K562 (cell line): ENCODE results near the gene ZFAND2A. TPM values are rescaled to one million over a fixed set of nuclear protein-coding genes. Genes with fewer than 3 reads are reported as not detected.
A peak's percentile ranks its signal among the peaks of the same experiment; 100 is the strongest.
"Not testable (repeated sequence)": the region's sequence is repeated elsewhere in the genome, so short reads cannot be mapped to it uniquely, and the experiment has no call there.

Source experiments
- ATAC-seq: fragments of 200-7000 bp; cut with Tn5 transposase; 3 replicates; pipeline ENCODE4 v1.9.1; 2020; ENCODE audit warnings: moderate library complexity
- BruUV-seq: library from RNA; stranded (reverse); fragments of 400-500 nt; replicated peaks from 2 replicates; lab custom pipeline; 2021; lab: Mats Ljungman, UMichigan
- CTCF ChIA-PET: fragments of 300-600 bp; formaldehyde crosslinking; extraction: SDS; loops from one replicate; lab custom pipeline; 2021; ENCODE audit warnings: low intra/inter-chr PET ratio; lab: Yijun Ruan, JAX
- POLR2A ChIA-PET: fragments of 300-600, 350-650 bp; sonication (Branson Sonifier 250); formaldehyde crosslinking; extraction: SDS; loops from one replicate; lab custom pipeline; 2021; ENCODE audit warnings: antibody characterized with exemption, inconsistent platforms; lab: Yijun Ruan, JAX
- DNase-seq, 4 experiments: peaks; one replicate each; pipeline versions ENCODE4 v3.0.0 to v3.0.0-alpha.2; 2011 to 2018; ENCODE audit warnings: low spot score in 3 of 4, mixed read lengths in 3 of 4; ENCODE audit errors: extremely low read depth in 1 of 4
- FAIRE-seq: peaks from 2 replicates; lab custom pipeline; 2011; peaks lifted over from hg19 to GRCh38; lab: Jason Lieb, UNC
- H2AFZ ChIP-seq: 2 replicates; pipeline ENCODE4 v1.6.0; 2011; ENCODE audit warnings: low read depth, low read length, control low read depth, inconsistent platforms
- H3K27ac ChIP-seq: fragments of 200-600 bp; 3 replicates; pipeline ENCODE4 v1.8.0; 2011; ENCODE audit warnings: low read depth, mild to moderate bottlenecking, control low read depth, inconsistent platforms, low read length, moderate library complexity, mixed read lengths; ENCODE audit errors: extremely low read depth
- H3K27me3 ChIP-seq, 2 experiments: fragments of 300-600 bp in 1 of 2; 2 replicates in 1 of 2; 3 replicates in 1 of 2; pipeline versions ENCODE4 v1.6.0 to v1.8.0; 2011; ENCODE audit warnings: inconsistent platforms in 2 of 2, low read length in 2 of 2, mild to moderate bottlenecking in 1 of 2, mixed read lengths in 1 of 2, moderate library complexity in 1 of 2; ENCODE audit not compliant: control insufficient read depth in 2 of 2, insufficient read depth in 2 of 2
- H3K36me3 ChIP-seq: fragments of 300-600 bp; 3 replicates; pipeline ENCODE4 v1.8.0; 2011; ENCODE audit warnings: mild to moderate bottlenecking, low read length, inconsistent platforms; ENCODE audit not compliant: control insufficient read depth, insufficient read depth
- H3K4me1 ChIP-seq, 2 experiments: fragments of 200-600 bp in 1 of 2; replicated peaks in 1 of 2; 2 replicates in 1 of 2; 3 replicates in 1 of 2; pipeline versions ENCODE4 v1.5.1 to v1.8.0; 2011; ENCODE audit warnings: inconsistent platforms in 2 of 2, low read length in 2 of 2, mild to moderate bottlenecking in 1 of 2, mixed read lengths in 1 of 2, moderate library complexity in 1 of 2; ENCODE audit not compliant: control insufficient read depth in 2 of 2, insufficient read depth in 2 of 2
- H3K4me2 ChIP-seq: 2 replicates; pipeline ENCODE4 v1.6.1; 2011; ENCODE audit warnings: low read length, control low read depth, inconsistent platforms, mixed read lengths; ENCODE audit not compliant: insufficient read depth
- H3K4me3 ChIP-seq: fragments of 200-600 bp; sonication (generic), shearing (Covaris generic); 2 replicates; pipeline ENCODE4 v1.5.1; 2016; ENCODE audit warnings: control low read depth, inconsistent platforms
- H3K79me2 ChIP-seq: fragments of 200-600 bp; 3 replicates; pipeline ENCODE4 v1.8.0; 2011; ENCODE audit warnings: low read length, inconsistent platforms; ENCODE audit not compliant: control insufficient read depth, insufficient read depth
- H3K9ac ChIP-seq, 2 experiments: 2 replicates each; pipeline versions ENCODE4 v1.6.0 to v1.6.1; 2011; ENCODE audit warnings: low read depth in 2 of 2, low read length in 2 of 2, control low read depth in 1 of 2, inconsistent platforms in 1 of 2, mild to moderate bottlenecking in 1 of 2, mixed read lengths in 1 of 2; ENCODE audit not compliant: insufficient read depth in 1 of 2
- H3K9me1 ChIP-seq: one replicate; pipeline ENCODE4 v1.6.0; 2011; ENCODE audit warnings: inconsistent platforms, mild to moderate bottlenecking, low read length, moderate library complexity; ENCODE audit not compliant: control insufficient read depth, insufficient read depth
- H3K9me3 ChIP-seq: replicated peaks from 2 replicates; pipeline ENCODE4 v1.5.1; 2011; ENCODE audit warnings: low read depth, low read length, inconsistent platforms; ENCODE audit not compliant: control insufficient read depth, insufficient read depth
- H4K20me1 ChIP-seq: replicated peaks from 2 replicates; pipeline ENCODE4 v1.6.1; 2011; ENCODE audit warnings: low read length, inconsistent platforms, mixed read lengths; ENCODE audit not compliant: control insufficient read depth, insufficient read depth
- CEBPG ChIP-seq, 3 experiments: fragments of 200-800 bp in 1 of 3; sonication (Bioruptor generic) in 1 of 3; sonication (generic) in 1 of 3; formaldehyde crosslinking in 1 of 3; IDR thresholded peaks in 2 of 3; conservative IDR thresholded peaks in 1 of 3; 2 replicates each; pipeline versions ENCODE4 v1.6.1 to v1.8.0; 2016 to 2022; ENCODE audit warnings: missing compliant biosample characterization in 2 of 3, missing genetic modification characterization in 2 of 3, mild to moderate bottlenecking in 1 of 3, missing genetic modification reagents in 1 of 3
- CREB1 ChIP-seq, 2 experiments: sonication (generic) in 1 of 2; formaldehyde crosslinking in 1 of 2; IDR thresholded peaks; 2 replicates each; pipeline versions ENCODE4 v1.6.1 to v1.8.0; 2012 to 2022; ENCODE audit warnings: inconsistent platforms in 1 of 2, mild to moderate bottlenecking in 1 of 2, missing genetic modification reagents in 1 of 2, moderate library complexity in 1 of 2
- EGR1 ChIP-seq: fragments of 450-650 bp; conservative IDR thresholded peaks from 2 replicates; pipeline ENCODE4 v1.6.1; 2017; ENCODE audit warnings: mild to moderate bottlenecking
- WGBS: fragments of 100-300 bp; shearing (Covaris generic); methylation state at CpG from one replicate; pipeline ENCODE4 v1.1.6; 2016; ENCODE audit warnings: low coverage, mixed read lengths; ENCODE audit not compliant: insufficient coverage; ENCODE audit errors: missing lambda C conversion rate; 5-methylcytosine and 5-hydroxymethylcytosine counted together
- in situ Hi-C: fragments of 300-500 bp; cut with MboI; formaldehyde crosslinking; loops from 4 replicates; pipeline ENCODE4 v1.15.0; 2018; ENCODE audit warnings: inconsistent platforms, mixed read lengths
- intact Hi-C: fragments of 100-400 bp; cut with micrococcal nuclease; formaldehyde crosslinking; loops from 2 replicates; pipeline ENCODE4 v1.14.2; 2022
- polyA plus RNA-seq, 8 experiments: library from polyadenylated mRNA; depleted of rRNA in 4 of 8; stranded (reverse) in 5 of 8; unstranded in 3 of 8; fragments of >200 nt; fragmentation: Nextera tagmentation in 2 of 8; fragmentation: Illumina TruSeq in 1 of 8; extraction: Ambion mirVana in 2 of 8; extraction: Trizol in 1 of 8; gene quantifications; 2 replicates each; pipeline versions ENCODE4 v1.2.1 to v1.2.3, GENCODE V29; 2011 to 2014; ENCODE audit warnings: inconsistent platforms in 1 of 8, missing spikeins in 1 of 8
- total RNA-seq, 7 experiments: library from RNA; depleted of rRNA in 6 of 7; stranded (reverse); fragments of >200 nt in 6 of 7; fragmentation: Illumina TruSeq in 2 of 7; extraction: Trizol in 2 of 7; gene quantifications; 2 replicates each; pipeline versions ENCODE4 v1.2.1 to v1.2.3, GENCODE V29; 2011 to 2021; ENCODE audit warnings: low replicate concordance in 1 of 7

Gene ZFAND2A
- total and polyA plus RNA-seq, 9 of the 15 experiments (the other 6 are each of a cell fraction or from before 2014, with no cell fraction given): 16.8 to 56.8 (median 26.1) TPM

- H3K4me2 ChIP-seq; ATAC-seq; H3K9me3 ChIP-seq; FAIRE-seq; BruUV-seq; H3K4me3 ChIP-seq; intact Hi-C loops; CTCF ChIA-PET; H2AFZ ChIP-seq; in situ Hi-C loops; H3K9ac ChIP-seq; H3K27ac ChIP-seq; H4K20me1 ChIP-seq; H3K36me3 ChIP-seq; DNase-seq; H3K9me1 ChIP-seq; H3K27me3 ChIP-seq; TF ChIP-seq CEBPG, CREB1 (CRISPR knock-in tag; IDR thresholded peaks at IDR 0.05): not testable (repeated sequence)
- TF ChIP-seq CEBPG (tag; conservative IDR thresholded peaks at IDR 0.05 in 1 of 2, IDR thresholded peaks at IDR 0.05 in 1 of 2) (peak in 1 of 2 experiments; percentile 60; a peak in 2 of 4 replicates), CREB1 (IDR thresholded peaks at IDR 0.05) (peak; percentile 50; the same call in 1 of the 2 replicates), EGR1 (peak; percentile 76)
- H3K79me2 ChIP-seq: peaks cover 15% of the 10 kb centered on the region
- 95% methylated on average over 39 of the region's 44 CpGs for WGBS
- peaks cover 0 to 15% of the 10 kb centered on the region in 2 experiments; a peak in 2 of 5 replicates for H3K4me1 ChIP-seq
- POLR2A ChIA-PET: interaction anchor here (0.6 to 0.7 kb wide), 3 partner anchors 16 to 438 kb away, joined by 3 to 5 read pairs (median 4); no protein-coding TSS in a partner anchor
These were observed 44.6 kb downstream of the ZFAND2A start for GRCh38 chr7:1115171-1116045.
